GM12878 (cell line): ENCODE results near the gene TOMM40L. TPM values are rescaled to one million over a fixed set of nuclear protein-coding genes. Genes with fewer than 3 reads are reported as not detected.

Experiments
- ATAC-seq: fragments of 200-7000 bp; cut with Tn5 transposase; 3 replicates; pipeline ENCODE4 v1.9.1; 2020; ENCODE audit warnings: mild to moderate bottlenecking, moderate library complexity
- BruUV-seq: library from RNA; stranded (reverse); fragments of 400-500 nt; replicated peaks from 2 replicates; lab custom pipeline; 2021; lab: Mats Ljungman, UMichigan
- CTCF ChIA-PET: fragments of 300-600 bp; sonication (Branson Sonifier 250); formaldehyde crosslinking; extraction: SDS; loops from one replicate; lab custom pipeline; 2021; ENCODE audit warnings: inconsistent platforms; lab: Yijun Ruan, JAX
- POLR2A ChIA-PET: fragments of 350-600 bp; formaldehyde crosslinking; extraction: SDS; loops from one replicate; lab custom pipeline; 2021; ENCODE audit warnings: inconsistent platforms; lab: Charles Lee
- RAD21 ChIA-PET: fragments of 300-600 bp; sonication (Branson Sonifier 250); formaldehyde crosslinking; loops from one replicate; lab custom pipeline; 2023; ENCODE audit warnings: antibody characterized with exemption; ENCODE audit not compliant: unreplicated experiment; lab: Charles Lee
- SMC1A ChIA-PET: fragments of 300-600 bp; sonication (Branson Sonifier 250); formaldehyde crosslinking; loops from one replicate; lab custom pipeline; 2023; ENCODE audit not compliant: unreplicated experiment, uncharacterized antibody; lab: Charles Lee
- DNase-seq: peaks from one replicate; pipeline ENCODE4 v3.0.0-alpha.2; 2011; ENCODE audit warnings: low read depth, low spot score
- FAIRE-seq: peaks from 3 replicates; lab custom pipeline; 2011; peaks lifted over from hg19 to GRCh38; lab: Jason Lieb, UNC
- H2AFZ ChIP-seq: 2 replicates; pipeline ENCODE4 v1.6.0; 2011; ENCODE audit warnings: low read depth, low read length, control low read depth; ENCODE audit not compliant: control insufficient read depth
- H3K27ac ChIP-seq: 2 replicates; pipeline ENCODE4 v1.5.1; 2011; ENCODE audit warnings: control low read depth; ENCODE audit not compliant: control insufficient read depth, insufficient read depth
- H3K27me3 ChIP-seq, 2 experiments: replicated peaks in 1 of 2; 2 replicates each; pipeline versions ENCODE4 v1.6.0 to v1.6.1; 2011; ENCODE audit warnings: low read length in 1 of 2; ENCODE audit not compliant: control insufficient read depth in 2 of 2, insufficient read depth in 2 of 2
- H3K36me3 ChIP-seq, 2 experiments: 2 replicates each; pipeline ENCODE4 v1.5.1; 2011; ENCODE audit warnings: low read length in 1 of 2; ENCODE audit not compliant: control insufficient read depth in 2 of 2, insufficient read depth in 2 of 2
- H3K4me1 ChIP-seq: 2 replicates; pipeline ENCODE4 v1.6.1; 2011; ENCODE audit warnings: mild to moderate bottlenecking, low read length, moderate library complexity, mixed read lengths; ENCODE audit not compliant: control insufficient read depth, insufficient read depth
- H3K4me2 ChIP-seq: 2 replicates; pipeline ENCODE4 v1.6.0; 2011; ENCODE audit warnings: control low read depth; ENCODE audit not compliant: control insufficient read depth, insufficient read depth
- H3K4me3 ChIP-seq: fragments of 200-600 bp; sonication (generic); 2 replicates; pipeline ENCODE4 v1.5.1; 2016
- H3K79me2 ChIP-seq: 2 replicates; pipeline ENCODE4 v1.6.0; 2011; ENCODE audit warnings: low read length; ENCODE audit not compliant: control insufficient read depth, insufficient read depth
- H3K9ac ChIP-seq: 2 replicates; pipeline ENCODE4 v1.8.0; 2011; ENCODE audit warnings: low read length, control low read depth, mixed read lengths; ENCODE audit not compliant: control insufficient read depth, insufficient read depth
- H3K9me3 ChIP-seq: replicated peaks from 3 replicates; pipeline ENCODE4 v1.5.1; 2011; ENCODE audit warnings: mild to moderate bottlenecking, low read length; ENCODE audit not compliant: control insufficient read depth, insufficient read depth
- H4K20me1 ChIP-seq: 2 replicates; pipeline ENCODE4 v1.6.0; 2011; ENCODE audit not compliant: control insufficient read depth, insufficient read depth
- CBFB ChIP-seq: IDR thresholded peaks from 2 replicates; pipeline ENCODE4 v1.6.1; 2016; ENCODE audit warnings: antibody characterized with exemption, low read depth
- DPF2 ChIP-seq: fragments of 450-650 bp; IDR thresholded peaks from 2 replicates; pipeline ENCODE4 v1.6.1; 2017; ENCODE audit warnings: mild to moderate bottlenecking
- E2F4 ChIP-seq: IDR thresholded peaks from 2 replicates; pipeline ENCODE4 v1.6.1; 2012; ENCODE audit warnings: low read depth, low read length, improper control_type of control experiment
- ELK1 ChIP-seq: IDR thresholded peaks from 2 replicates; pipeline ENCODE4 v1.6.1; 2012; ENCODE audit warnings: low read depth, low read length, improper control_type of control experiment
- ETV6 ChIP-seq, 2 experiments: fragments of 450-650 bp in 1 of 2; IDR thresholded peaks in 1 of 2; conservative IDR thresholded peaks in 1 of 2; 2 replicates each; pipeline ENCODE4 v1.6.1; 2014; ENCODE audit warnings: antibody characterized with exemption in 1 of 2, borderline replicate concordance in 1 of 2, low read depth in 1 of 2, mild to moderate bottlenecking in 1 of 2, moderate library complexity in 1 of 2
- FOXK2 ChIP-seq: fragments of 450-650 bp; IDR thresholded peaks from 2 replicates; pipeline ENCODE4 v1.6.1; 2017; ENCODE audit warnings: mild to moderate bottlenecking, moderate library complexity
- GATAD2B ChIP-seq: fragments of 450-650 bp; conservative IDR thresholded peaks from 2 replicates; pipeline ENCODE4 v1.6.1; 2017; ENCODE audit warnings: low read depth, mild to moderate bottlenecking, moderate library complexity
- JUND ChIP-seq: IDR thresholded peaks from 2 replicates; pipeline ENCODE4 v1.6.1; 2012; ENCODE audit warnings: low read depth, mild to moderate bottlenecking, low read length, improper control_type of control experiment, moderate library complexity
- MLLT1 ChIP-seq: fragments of 450-650 bp; IDR thresholded peaks from 2 replicates; pipeline ENCODE4 v1.6.1; 2016; ENCODE audit warnings: mild to moderate bottlenecking
- MYC ChIP-seq: IDR thresholded peaks from 2 replicates; pipeline ENCODE4 v1.6.1; 2011; ENCODE audit warnings: mild to moderate bottlenecking, low read length, moderate library complexity, inconsistent platforms; ENCODE audit not compliant: insufficient read depth, insufficient replicate concordance, insufficient read length, severe bottlenecking
- POLR2AphosphoS2 ChIP-seq: IDR thresholded peaks from 2 replicates; pipeline ENCODE4 v1.6.1; 2011; ENCODE audit warnings: low read depth, mild to moderate bottlenecking, low read length, improper control_type of control experiment, moderate library complexity
- RELA ChIP-seq: fragments of 450-650 bp; IDR thresholded peaks from 2 replicates; pipeline ENCODE4 v1.8.0; 2014; ENCODE audit warnings: borderline replicate concordance; ENCODE audit not compliant: partially characterized antibody
- WGBS: methylation state at CpG from one replicate; pipeline ENCODE4 v1.1.6; 2016; ENCODE audit warnings: low lambda C conversion rate; ENCODE audit not compliant: insufficient replicate concordance, insufficient coverage; ENCODE audit errors: missing lambda C conversion rate; 5-methylcytosine and 5-hydroxymethylcytosine counted together
- in situ Hi-C: fragments of 300-500 bp; cut with MboI; formaldehyde crosslinking; loops from 9 replicates; pipeline ENCODE4 v1.14.3; 2018; ENCODE audit warnings: mixed read lengths
- intact Hi-C: fragments of 100-400 bp; cut with micrococcal nuclease; formaldehyde crosslinking; loops from one replicate; pipeline ENCODE4 v1.14.2; 2022; ENCODE audit not compliant: unreplicated experiment
- polyA plus RNA-seq, 11 experiments: library from polyadenylated mRNA; depleted of rRNA in 4 of 11; unstranded in 6 of 11; stranded (reverse) in 5 of 11; fragments of >200 nt; fragmentation: Nextera tagmentation in 4 of 11; fragmentation: Illumina TruSeq in 1 of 11; extraction: Ambion mirVana in 4 of 11; extraction: Trizol in 1 of 11; gene quantifications; 1 replicate in 1 of 11; 2 replicates in 10 of 11; pipeline versions ENCODE4 v1.2.1 to v1.2.3, GENCODE V29; 2011 to 2016; ENCODE audit warnings: inconsistent platforms in 2 of 11, missing spikeins in 2 of 11, low read depth in 1 of 11
- total RNA-seq, 4 experiments: library from RNA; depleted of rRNA in 3 of 4; stranded (reverse); fragments of >200 nt in 3 of 4; fragmentation: Illumina TruSeq in 1 of 4; extraction: Trizol in 1 of 4; gene quantifications; 2 replicates each; pipeline versions ENCODE4 v1.2.1 to v1.2.3, GENCODE V29; 2013 to 2021
- TF ChIP-seq, protein P1 (sequence below): fragments of 450-650 bp; IDR thresholded peaks from 2 replicates; pipeline ENCODE4 v1.6.1; 2017; ENCODE audit warnings: low read depth, mild to moderate bottlenecking, moderate library complexity
- TF ChIP-seq, protein P2 (sequence below): fragments of 450-650 bp; IDR thresholded peaks from 2 replicates; pipeline ENCODE4 v1.6.1; 2017; ENCODE audit warnings: mild to moderate bottlenecking, low read depth, inconsistent platforms; ENCODE audit not compliant: poor library complexity, severe bottlenecking

Gene TOMM40L
- total and polyA plus RNA-seq, 10 of the 15 experiments (the other 5 are each of a cell fraction or from before 2014, with no cell fraction given): 5.9 to 21.6 (median 15.7) TPM

GRCh38 chr1:161225178-161225533, 704 bp upstream of the TOMM40L start:
- ATAC-seq: no peak; the same call in 2 of the 3 replicates
- CTCF ChIA-PET: interaction anchor here (0.5 to 17.1 kb wide), 39 partner anchors 9 to 524 kb away, joined by 3 to 385 read pairs (median 7); partner anchors contain the start of genes ADAMTS4, B4GALT3, CFAP126 and DUSP12
- no peak for TF ChIP-seq ELK1
- TF ChIP-seq CBFB: no peak
- no peak for TF ChIP-seq MYC
- no peak for TF ChIP-seq RELA
- TF ChIP-seq FOXK2: no peak
- TF ChIP-seq POLR2AphosphoS2: no peak
- TF ChIP-seq GATAD2B: no peak
- TF ChIP-seq DPF2: no peak
- TF ChIP-seq JUND: no peak
- TF ChIP-seq MLLT1: no peak
- no peak for TF ChIP-seq E2F4
- TF ChIP-seq, protein P1, sequence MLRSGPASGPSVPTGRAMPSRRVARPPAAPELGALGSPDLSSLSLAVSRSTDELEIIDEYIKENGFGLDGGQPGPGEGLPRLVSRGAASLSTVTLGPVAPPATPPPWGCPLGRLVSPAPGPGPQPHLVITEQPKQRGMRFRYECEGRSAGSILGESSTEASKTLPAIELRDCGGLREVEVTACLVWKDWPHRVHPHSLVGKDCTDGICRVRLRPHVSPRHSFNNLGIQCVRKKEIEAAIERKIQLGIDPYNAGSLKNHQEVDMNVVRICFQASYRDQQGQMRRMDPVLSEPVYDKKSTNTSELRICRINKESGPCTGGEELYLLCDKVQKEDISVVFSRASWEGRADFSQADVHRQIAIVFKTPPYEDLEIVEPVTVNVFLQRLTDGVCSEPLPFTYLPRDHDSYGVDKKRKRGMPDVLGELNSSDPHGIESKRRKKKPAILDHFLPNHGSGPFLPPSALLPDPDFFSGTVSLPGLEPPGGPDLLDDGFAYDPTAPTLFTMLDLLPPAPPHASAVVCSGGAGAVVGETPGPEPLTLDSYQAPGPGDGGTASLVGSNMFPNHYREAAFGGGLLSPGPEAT: no peak
- TF ChIP-seq ETV6 (conservative IDR thresholded peaks at IDR 0.05 in 1 of 2, IDR thresholded peaks at IDR 0.05 in 1 of 2; ENCODE audit: borderline replicate concordance in 1 of 2, low read depth in 1 of 2): no peak
- TF ChIP-seq, protein P2, sequence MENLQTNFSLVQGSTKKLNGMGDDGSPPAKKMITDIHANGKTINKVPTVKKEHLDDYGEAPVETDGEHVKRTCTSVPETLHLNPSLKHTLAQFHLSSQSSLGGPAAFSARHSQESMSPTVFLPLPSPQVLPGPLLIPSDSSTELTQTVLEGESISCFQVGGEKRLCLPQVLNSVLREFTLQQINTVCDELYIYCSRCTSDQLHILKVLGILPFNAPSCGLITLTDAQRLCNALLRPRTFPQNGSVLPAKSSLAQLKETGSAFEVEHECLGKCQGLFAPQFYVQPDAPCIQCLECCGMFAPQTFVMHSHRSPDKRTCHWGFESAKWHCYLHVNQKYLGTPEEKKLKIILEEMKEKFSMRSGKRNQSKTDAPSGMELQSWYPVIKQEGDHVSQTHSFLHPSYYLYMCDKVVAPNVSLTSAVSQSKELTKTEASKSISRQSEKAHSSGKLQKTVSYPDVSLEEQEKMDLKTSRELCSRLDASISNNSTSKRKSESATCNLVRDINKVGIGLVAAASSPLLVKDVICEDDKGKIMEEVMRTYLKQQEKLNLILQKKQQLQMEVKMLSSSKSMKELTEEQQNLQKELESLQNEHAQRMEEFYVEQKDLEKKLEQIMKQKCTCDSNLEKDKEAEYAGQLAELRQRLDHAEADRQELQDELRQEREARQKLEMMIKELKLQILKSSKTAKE: no peak

More at GRCh38 chr1:161225178-161225533, 704 bp upstream of the TOMM40L start:
- no peaks in the 10 kb centered on the region for H3K9me3 ChIP-seq
- H3K27ac ChIP-seq: no peak overlapping the region
- H2AFZ ChIP-seq: peak overlapping the region; percentile 87
- no peaks in the 10 kb centered on the region for H4K20me1 ChIP-seq
- peak overlapping the region; percentile 12; the same call in 1 of the 2 replicates for H3K4me2 ChIP-seq
- intact Hi-C loops (loop anchor here (1.0 to 5.0 kb wide), 3 partner anchors 22 to 82 kb away; partner anchors contain the start of genes MPZ and NDUFS2), in situ Hi-C loops (loop anchor here (5.0 kb wide), 2 partner anchors 67 to 157 kb away; no protein-coding TSS in a partner anchor)
- H3K79me2 ChIP-seq: peaks cover 10% of the 10 kb centered on the region
- no TSS peak for BruUV-seq
- no peaks in the 10 kb centered on the region for H3K27me3 ChIP-seq
- peaks cover 19% of the 10 kb centered on the region for H3K4me1 ChIP-seq
- no peak overlapping the region for H3K4me3 ChIP-seq
- SMC1A ChIA-PET: interaction anchor here (0.6 to 6.3 kb wide), 32 partner anchors 9 to 826 kb away, joined by 3 to 72 read pairs (median 6); partner anchors contain the start of genes CFAP126, FCER1G, NDUFS2 and PPOX
- no peak overlapping the region for H3K9ac ChIP-seq
- peaks cover 3 to 4% of the 10 kb centered on the region in 2 experiments; a peak in 2 of 4 replicates for H3K36me3 ChIP-seq
- 81% methylated on average over 7 of the region's 7 CpGs for WGBS
- DNase-seq (no peak), FAIRE-seq (no peak)
- POLR2A ChIA-PET: interaction anchor here (0.6 to 1.6 kb wide), 18 partner anchors 14 to 269 kb away, joined by 3 to 22 read pairs (median 4); partner anchors contain the start of genes CFAP126, NDUFS2 and PPOX
- RAD21 ChIA-PET: interaction anchor here (0.6 to 5.0 kb wide), 36 partner anchors 9 to 515 kb away, joined by 3 to 77 read pairs (median 7); partner anchors contain the start of genes ADAMTS4, B4GALT3, CFAP126 and DEDD
